ENCODE results near the gene EVX1.

EVX1 gene

DNA sequence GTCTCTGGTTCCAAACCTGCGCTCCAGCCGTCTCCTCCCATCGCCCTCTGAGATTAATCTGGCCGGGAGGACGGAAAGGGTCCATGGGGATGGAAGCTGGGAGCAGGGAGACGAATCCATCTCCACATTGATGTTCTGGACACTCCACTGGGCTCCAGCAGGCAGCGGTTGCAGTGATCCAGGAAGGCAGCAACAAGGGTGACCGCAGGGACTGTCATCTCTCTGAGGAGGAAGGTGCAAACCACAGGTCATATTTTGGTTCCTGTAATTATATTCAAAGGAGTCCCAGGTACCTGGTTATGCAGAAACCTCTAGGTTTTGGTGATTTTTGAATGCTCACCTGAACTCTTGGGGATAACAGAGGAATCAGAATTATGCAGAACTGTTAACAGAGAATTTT lies 54.8 kb downstream of the EVX1 start:
- Histone ChIP-seq H3K27ac (no peak overlapping the region), H3K9me3 (ENCODE audit: control insufficient read depth, low read length) (no peaks in the 10 kb centered on the region), H3K36me3 (ENCODE audit: control insufficient read depth, insufficient read depth, low read length) (no peaks in the 10 kb centered on the region), H3K4me1 (no peaks in the 10 kb centered on the region), H3K27me3 (ENCODE audit: control insufficient read depth, insufficient read depth, low read length) (no peaks in the 10 kb centered on the region), H3K79me2 (no peaks in the 10 kb centered on the region), H2AFZ (no peak overlapping the region), H3K4me2 (ENCODE audit: low read length) (no peak overlapping the region), H3K4me3 (ENCODE audit: low read depth, low read length) (no peak overlapping the region), H3K9ac (no peak overlapping the region)
- TF ChIP-seq, protein P1, sequence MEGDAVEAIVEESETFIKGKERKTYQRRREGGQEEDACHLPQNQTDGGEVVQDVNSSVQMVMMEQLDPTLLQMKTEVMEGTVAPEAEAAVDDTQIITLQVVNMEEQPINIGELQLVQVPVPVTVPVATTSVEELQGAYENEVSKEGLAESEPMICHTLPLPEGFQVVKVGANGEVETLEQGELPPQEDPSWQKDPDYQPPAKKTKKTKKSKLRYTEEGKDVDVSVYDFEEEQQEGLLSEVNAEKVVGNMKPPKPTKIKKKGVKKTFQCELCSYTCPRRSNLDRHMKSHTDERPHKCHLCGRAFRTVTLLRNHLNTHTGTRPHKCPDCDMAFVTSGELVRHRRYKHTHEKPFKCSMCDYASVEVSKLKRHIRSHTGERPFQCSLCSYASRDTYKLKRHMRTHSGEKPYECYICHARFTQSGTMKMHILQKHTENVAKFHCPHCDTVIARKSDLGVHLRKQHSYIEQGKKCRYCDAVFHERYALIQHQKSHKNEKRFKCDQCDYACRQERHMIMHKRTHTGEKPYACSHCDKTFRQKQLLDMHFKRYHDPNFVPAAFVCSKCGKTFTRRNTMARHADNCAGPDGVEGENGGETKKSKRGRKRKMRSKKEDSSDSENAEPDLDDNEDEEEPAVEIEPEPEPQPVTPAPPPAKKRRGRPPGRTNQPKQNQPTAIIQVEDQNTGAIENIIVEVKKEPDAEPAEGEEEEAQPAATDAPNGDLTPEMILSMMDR (IDR thresholded peaks at IDR 0.05), result no peak
